ENCODE results near the gene LRP10.

The LRP10 gene

DNA sequence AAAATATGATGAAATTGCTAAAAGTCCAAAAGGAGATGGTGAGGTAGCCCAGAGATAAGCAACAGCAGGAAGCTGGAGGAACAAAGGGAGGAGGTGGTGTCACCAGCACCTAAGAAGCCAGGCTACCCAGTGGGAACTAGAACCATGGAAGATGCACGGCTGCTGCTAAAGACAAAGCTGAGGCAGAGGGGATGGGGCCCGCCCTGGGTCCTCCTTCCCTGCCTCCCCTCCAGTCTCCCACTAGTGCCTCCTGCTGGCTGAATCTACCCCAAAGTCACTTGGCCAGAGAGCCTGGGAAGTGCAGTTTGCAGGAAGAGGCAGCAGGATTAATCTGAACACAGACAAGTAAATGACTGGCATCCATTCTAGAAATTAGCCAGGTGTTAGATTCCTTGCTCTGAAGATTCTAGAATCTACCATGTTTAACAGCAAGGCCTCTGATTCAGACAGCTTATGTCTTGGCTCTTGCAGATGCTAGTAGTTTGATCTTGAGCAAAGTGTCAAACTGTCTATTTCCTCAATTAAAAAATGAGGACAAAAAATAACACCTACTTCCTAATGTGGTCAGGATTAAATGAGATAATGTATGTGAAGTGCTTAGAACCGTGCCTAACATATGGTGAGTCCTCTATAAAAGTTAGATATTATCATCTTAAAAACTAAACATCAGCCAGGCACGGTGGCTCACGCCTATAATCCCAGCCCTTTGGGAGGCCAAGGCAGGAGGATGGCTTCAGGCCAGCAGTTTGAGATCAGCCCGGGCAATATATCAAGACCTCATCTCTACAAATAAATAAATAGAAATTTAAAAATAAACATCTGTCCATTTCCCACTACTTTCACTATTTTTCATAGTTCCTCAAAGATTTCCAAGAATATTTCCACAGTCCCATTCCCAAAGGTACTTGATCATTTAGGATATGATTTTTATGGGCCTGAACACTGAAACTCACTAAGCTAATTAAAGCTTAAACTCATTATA, 5.8 kb upstream of the LRP10 start:
- no peak for DNase-seq (ENCODE audit: low read depth in 2 of 2)

DNA sequence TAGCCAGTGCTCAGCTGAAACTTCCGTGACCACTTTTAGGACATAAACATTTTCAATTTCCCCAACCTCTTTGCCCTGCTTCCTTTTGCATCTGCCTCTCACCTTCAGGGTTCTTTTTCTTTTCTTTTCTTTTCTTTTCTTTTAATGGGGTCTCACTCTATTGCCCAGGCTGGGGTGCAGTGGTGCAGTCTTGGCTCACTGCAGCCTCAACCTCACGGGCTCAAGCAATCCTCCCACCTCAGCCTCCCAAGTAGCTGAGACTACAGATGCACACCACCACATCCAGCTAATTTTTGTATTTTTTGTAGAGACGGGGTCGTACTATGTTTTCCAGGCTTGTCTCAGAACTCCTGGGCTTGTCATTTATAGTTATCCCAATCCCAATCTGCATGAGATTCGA, 4.7 kb upstream of the LRP10 start:
- no peak for DNase-seq (ENCODE audit: low read depth in 2 of 2)

DNA sequence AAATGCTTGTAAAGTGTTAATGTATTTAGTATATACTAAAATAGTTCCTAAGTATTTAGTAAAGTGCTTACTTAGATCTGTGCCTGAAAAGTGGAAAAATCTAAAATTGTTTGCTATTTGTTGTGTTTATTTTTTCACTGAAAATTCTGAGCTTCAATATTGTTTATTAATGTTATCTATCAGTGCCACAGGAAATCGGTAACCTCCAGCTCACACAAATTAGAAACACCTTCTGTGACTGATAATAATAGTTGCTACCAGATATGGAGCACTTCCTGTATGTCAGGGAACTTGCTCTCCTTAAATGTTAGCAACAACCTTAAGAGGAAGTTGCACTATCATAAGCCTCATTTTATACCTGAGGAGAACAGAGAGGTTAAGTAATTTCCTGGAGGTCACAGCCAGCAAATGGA, 723 bp upstream of the LRP10 start:
- no peak for DNase-seq (ENCODE audit: low read depth in 2 of 2)

DNA sequence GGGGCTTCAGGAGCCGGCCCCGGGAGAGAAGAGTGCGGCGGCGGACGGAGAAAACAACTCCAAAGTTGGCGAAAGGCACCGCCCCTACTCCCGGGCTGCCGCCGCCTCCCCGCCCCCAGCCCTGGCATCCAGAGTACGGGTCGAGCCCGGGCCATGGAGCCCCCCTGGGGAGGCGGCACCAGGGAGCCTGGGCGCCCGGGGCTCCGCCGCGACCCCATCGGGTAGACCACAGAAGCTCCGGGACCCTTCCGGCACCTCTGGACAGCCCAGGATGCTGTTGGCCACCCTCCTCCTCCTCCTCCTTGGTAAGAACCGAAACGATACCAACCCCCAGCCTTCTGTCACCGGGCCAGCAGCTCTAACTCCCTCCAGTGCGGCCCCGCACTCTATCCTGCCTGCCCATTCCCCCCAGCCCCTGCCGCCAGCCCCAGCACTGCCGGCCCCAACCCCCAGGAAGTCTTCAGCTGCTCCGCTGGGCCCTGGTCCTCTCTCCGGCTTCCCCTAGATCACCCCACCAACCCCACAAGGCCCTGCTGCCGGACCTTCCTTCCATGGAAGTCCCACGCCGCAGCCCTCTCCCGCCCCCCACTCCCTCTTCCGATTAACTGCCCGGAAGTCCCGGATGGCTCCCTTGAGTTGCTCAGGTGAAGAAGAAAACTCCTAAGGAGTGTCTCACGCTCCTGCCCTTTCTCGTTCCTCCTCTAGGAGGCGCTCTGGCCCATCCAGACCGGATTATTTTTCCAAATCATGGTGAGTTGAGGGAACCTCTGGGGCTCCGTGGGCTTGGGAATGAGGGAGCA, 693 bp downstream of the LRP10 start:
- DNase-seq (ENCODE audit: low read depth in 2 of 2), result peak; percentile 49 to 57

DNA sequence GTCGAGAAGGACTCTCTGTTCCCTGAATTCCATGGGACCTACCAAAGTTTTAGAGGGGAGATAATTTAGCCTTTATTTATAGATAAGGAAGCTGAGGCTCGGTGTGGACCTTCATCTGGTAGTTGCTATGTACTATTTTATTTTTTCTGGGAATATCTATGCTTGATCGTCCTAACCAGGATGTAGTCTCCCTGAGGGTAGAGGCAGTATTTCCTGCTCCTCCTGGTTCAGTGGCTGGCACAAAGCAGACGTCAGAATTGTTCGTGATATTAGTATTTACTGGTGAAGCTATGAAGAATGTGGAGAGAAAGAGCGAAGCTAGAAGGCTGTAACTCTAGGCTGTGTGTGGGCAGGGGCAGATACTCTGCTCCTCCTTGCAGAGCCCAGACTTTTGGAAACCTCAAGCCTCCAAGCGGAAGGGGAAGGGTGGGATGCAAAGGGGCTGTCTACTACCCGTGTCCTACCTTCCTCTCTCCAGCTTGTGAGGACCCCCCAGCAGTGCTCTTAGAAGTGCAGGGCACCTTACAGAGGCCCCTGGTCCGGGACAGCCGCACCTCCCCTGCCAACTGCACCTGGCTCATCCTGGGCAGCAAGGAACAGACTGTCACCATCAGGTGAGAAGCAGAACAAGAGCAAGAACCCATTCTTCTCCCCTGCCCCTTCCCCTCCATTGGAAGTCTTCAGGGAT, 1.4 kb downstream of the LRP10 start:
- no peak for DNase-seq (ENCODE audit: low read depth in 2 of 2)

DNA sequence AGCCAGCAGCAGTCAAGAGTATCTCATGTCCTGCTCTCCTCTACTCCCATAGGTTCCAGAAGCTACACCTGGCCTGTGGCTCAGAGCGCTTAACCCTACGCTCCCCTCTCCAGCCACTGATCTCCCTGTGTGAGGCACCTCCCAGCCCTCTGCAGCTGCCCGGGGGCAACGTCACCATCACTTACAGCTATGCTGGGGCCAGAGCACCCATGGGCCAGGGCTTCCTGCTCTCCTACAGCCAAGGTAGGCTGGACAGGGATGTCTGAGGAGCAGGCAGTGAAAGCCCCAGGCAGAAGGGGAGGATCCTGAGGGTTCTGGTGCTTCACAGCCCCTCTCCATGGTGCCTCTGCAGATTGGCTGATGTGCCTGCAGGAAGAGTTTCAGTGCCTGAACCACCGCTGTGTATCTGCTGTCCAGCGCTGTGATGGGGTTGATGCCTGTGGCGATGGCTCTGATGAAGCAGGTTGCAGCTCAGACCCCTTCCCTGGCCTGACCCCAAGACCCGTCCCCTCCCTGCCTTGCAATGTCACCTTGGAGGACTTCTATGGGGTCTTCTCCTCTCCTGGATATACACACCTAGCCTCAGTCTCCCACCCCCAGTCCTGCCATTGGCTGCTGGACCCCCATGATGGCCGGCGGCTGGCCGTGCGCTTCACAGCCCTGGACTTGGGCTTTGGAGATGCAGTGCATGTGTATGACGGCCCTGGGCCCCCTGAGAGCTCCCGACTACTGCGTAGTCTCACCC, 3.6 kb downstream of the LRP10 start:
- no peak for DNase-seq (ENCODE audit: low read depth in 2 of 2)

DNA sequence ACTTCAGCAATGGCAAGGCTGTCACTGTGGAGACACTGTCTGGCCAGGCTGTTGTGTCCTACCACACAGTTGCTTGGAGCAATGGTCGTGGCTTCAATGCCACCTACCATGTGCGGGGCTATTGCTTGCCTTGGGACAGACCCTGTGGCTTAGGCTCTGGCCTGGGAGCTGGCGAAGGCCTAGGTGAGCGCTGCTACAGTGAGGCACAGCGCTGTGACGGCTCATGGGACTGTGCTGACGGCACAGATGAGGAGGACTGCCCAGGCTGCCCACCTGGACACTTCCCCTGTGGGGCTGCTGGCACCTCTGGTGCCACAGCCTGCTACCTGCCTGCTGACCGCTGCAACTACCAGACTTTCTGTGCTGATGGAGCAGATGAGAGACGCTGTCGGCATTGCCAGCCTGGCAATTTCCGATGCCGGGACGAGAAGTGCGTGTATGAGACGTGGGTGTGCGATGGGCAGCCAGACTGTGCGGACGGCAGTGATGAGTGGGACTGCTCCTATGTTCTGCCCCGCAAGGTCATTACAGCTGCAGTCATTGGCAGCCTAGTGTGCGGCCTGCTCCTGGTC, 4.3 kb downstream of the LRP10 start:
- no peak for DNase-seq (ENCODE audit: low read depth in 2 of 2)

DNA sequence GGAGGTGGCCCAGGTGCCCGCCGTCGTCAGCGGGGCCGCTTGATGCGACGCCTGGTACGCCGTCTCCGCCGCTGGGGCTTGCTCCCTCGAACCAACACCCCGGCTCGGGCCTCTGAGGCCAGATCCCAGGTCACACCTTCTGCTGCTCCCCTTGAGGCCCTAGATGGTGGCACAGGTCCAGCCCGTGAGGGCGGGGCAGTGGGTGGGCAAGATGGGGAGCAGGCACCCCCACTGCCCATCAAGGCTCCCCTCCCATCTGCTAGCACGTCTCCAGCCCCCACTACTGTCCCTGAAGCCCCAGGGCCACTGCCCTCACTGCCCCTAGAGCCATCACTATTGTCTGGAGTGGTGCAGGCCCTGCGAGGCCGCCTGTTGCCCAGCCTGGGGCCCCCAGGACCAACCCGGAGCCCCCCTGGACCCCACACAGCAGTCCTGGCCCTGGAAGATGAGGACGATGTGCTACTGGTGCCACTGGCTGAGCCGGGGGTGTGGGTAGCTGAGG, 5.5 kb downstream of the LRP10 start:
- no peak for DNase-seq (ENCODE audit: low read depth in 2 of 2)

DNA sequence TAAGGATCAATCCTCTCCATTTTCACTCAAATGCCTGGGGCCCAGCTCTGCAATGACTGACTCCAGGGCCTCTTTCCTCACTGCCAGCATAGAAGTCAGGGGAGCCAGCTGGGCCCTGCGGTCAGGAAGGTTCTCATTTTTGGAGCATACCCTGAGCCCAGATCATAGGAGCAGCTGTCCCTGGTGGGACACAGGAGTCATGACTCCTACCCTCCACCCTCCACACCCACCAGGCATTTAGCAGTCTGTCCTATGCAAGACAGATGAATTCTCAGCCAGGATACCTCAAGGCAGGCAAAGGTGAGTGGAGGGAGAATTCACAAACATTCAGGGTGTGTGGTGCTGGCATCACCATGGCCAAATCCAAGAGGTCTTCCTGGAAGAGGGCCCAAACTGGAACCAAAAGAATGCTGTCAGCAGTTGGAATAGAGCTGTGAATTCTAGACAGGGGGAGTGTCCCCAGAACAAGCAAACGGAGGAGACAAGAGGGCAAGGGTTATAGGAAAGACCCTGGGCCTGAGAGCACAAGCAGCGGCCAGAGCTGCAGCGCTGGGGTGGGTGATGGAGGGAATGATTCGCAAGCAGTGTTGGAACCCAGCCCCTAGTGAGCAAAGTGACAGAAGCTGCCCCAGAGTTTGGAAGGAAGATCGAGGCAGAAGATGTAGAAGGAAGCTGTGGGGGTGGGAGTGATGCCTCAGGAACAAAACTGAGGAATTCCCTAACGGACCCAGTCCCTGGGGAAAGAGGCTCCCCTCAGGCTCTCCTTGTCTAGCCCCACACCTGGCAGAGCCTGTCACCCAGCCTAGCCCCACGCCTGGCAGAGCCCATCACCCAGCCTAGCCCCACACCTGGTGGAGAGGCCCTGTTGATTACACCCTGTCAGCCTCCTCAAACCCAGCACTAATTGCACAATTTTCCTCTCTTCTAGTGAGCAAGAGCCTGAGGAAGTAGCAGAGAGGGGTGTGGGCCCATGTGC, 7.0 kb downstream of the LRP10 start:
- DNase-seq (ENCODE audit: low read depth in 2 of 2), result no peak

DNA sequence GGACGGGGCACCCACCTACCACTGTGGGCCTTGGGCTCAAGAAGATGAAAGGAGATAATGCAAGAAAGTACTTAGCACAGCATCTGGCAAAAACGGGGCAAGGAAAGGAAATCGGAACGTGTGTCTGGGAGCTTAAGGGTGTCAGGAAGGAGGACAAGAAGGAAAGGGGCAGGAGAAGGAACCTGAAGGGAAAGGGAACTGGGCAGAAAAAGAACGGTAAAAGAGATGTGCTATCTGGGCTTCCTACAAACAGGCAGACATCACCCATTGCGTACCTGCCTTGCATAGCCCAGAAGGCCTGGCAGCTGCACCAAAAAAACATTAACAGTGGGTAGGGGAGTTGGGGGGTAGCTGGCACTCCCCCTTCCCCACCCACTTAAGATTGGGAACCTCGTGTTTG, 10.5 kb downstream of the LRP10 start:
- no peak for DNase-seq (ENCODE audit: low read depth in 2 of 2)

DNA sequence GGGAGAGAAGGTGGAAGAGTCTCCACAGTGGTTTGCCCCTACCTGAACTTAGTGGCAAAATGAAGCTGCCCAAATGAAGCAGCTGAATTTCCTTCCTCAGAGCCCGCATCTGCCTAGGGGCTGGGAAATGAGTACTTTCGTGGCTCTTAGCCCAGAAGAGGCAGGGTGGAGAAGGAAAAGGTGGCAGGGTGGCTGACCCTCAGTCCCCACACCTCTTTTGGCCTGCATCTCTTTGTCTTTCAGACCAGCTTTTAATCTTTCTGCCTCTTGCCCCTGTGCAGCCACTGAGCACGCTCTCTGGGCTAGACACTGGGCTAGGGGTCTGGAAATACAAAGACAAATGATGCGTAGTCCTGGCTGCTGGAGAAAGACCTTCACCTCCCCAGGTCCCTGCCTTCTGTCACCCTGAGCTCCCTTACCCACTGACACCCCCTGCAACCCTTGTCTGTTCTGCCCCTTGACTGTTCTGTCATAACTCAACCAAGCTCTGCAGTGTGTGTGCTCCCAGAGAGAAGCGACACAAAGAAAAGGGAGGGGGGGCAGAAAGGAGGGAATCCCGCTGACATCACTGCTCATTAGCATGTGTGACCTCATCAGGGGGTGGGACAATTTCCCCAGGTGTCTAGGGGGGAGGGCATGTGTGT, 11.1 kb downstream of the LRP10 start:
- peak; percentile 38 to 50 for DNase-seq (ENCODE audit: low read depth in 2 of 2)

DNA sequence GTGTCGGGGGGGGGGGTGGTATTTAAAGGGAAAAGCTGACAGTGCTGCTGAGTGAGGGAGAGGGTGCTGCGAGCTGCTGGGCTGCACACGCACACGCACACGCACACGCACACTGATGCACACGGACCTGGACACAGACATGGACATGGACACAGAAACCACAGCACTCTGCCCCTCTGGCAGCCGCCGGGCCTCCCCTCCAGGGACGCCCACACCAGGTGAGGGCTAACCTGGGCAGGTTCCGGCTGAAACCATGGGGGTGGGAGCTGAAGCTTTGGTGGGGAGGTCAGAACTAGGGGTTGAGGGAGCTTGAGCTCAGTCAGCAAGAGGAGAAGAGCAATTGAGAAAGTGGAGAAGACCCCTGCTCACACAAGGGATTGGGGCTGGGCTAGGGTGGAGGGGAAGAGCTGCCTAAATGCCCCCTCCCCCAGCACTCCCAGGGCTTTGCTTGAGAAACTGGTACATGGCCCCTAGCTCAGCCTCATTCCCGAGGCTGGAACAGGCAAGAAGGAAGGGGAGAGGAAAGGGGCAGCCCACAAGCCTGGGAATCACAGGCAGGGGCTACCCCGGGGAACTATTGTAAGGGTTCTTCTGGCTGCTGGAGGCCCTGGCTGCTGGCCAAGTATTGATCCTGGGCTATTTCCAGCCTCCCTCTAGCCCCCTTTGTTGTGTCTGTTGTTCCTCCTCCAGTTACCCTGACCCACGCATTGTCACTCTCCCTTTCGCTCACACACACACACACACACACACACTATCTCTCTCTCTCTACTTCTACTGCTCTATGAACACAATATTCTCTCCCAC, 11.8 kb downstream of the LRP10 start, which contains the start of gene REM2:
TSS of gene REM2 (plus strand) at position 50 of the 804 bp plus-strand sequence. CDS start at position 116, 66 bp downstream.
- DNase-seq (ENCODE audit: low read depth in 2 of 2), result no peak

DNA sequence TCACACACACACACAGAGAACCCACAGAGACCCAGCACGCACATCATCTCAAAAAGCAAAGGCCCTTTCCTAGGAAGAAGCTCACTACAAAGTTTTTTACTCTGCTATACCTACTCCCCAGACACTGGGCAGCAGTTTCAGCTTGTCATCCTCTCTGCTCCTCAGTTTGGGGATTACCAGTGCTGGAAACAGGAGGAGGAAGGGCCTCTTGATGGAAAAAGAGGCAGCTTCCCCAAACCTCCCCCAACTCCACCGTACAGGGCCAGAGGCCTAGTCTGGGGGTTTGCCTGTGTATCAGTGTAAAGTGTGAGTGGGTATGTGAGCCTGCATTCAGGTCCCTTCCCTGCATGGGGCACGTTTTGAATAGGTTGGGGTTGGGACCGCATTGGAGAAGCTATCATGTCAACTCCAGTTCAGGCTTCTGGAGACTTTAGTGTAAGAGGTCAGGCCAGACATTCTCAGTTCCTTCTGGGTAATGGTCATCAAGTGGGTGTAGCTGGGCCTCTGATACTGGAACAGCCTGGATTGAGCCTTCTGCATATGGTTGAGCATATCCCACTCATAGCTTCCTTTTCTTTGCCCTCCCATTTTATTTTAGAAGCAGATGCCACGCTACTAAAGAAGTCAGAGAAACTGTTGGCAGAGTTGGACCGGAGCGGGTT, 12.7 kb downstream of the LRP10 start:
- no peak for DNase-seq (ENCODE audit: low read depth in 2 of 2)

DNA sequence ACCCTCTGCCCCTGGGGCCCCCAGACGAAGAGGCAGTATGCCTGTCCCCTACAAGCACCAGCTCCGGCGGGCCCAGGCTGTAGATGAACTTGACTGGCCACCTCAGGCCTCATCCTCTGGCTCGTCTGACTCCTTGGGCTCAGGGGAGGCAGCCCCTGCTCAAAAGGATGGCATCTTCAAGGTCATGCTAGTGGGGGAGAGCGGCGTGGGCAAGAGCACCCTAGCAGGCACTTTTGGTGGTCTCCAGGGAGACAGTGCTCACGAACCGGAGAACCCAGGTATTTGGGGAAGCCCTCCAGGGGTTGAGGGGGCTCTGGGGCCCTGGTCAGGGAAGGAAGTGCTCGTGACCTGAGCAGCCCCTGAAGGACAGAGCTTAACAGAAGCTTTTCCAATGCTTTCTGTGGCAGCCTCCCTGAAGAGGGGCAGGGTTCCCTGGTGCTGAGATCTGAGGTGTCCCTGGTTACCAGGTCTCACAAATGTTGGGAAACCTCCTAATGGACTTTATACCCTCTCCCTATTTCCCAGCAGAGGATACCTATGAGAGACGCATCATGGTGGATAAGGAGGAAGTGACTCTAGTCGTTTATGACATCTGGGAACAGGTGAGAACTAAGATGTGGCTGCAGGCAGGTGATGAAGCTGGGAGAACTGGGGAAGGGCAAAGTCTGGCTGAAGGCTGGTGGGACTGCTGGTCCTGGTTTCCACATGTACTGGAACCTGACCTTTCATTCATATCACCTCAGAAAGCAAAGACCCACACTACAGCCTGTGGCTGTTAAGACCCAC, 13.4 kb downstream of the LRP10 start:
- DNase-seq (ENCODE audit: low read depth in 2 of 2), result no peak

DNA sequence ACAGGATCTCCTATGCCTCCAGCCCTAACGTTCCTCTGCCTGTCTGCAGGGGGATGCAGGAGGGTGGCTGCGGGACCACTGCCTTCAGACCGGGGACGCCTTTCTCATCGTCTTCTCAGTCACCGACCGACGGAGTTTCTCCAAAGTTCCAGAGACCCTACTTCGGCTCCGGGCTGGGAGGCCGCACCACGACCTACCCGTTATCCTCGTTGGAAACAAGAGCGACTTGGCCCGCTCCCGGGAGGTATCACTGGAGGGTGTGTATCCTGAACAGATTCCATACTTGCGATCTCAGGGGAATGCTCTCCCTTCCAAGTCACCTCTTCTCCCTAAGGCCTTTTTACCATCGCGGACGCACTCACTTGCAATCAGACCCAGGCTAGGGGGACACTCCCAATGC, 14.4 kb downstream of the LRP10 start:
- no peak for DNase-seq (ENCODE audit: low read depth in 2 of 2)

DNA sequence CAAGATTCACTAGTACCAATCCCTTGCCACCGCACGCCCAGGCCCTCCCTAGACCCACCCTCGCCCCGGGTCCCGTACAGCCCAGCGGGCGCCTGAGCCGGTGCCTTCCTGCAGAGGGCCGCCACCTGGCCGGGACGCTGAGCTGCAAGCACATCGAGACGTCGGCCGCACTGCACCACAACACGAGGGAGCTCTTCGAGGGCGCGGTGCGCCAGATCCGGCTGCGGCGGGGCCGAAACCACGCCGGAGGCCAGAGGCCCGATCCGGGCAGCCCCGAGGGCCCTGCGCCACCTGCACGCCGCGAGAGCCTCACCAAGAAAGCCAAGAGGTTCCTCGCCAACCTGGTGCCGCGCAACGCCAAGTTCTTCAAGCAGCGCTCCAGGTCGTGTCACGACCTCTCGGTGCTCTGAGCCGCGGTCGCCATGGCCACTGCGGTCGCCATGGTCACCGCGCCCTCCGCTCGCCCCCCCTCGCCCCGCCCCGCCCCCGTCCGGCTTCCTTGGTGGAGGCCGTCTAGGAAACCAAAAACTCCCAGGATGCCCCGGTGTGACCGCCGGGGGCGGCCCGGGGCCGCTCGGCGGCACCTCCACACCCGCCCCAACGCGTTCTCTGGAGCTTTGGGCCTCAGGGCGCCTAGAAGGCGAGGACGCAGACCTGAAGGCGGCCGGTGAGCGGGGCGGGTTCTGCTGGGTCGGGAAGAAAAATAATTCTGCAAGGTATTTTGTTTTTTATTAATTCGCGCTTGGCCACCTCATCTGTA, 15.1 kb downstream of the LRP10 start:
- peak; percentile 58 to 70 for DNase-seq (ENCODE audit: low read depth in 2 of 2)
